H1 (cell line): Measurements from ENCODE around the gene STEAP1B.

Experiments used
- BCL11A ChIP-seq, 2 experiments: IDR thresholded peaks; one replicate each; pipeline ENCODE4 v1.6.1; 2011; ENCODE audit warnings: low read depth in 2 of 2, low read length in 2 of 2, mild to moderate bottlenecking in 2 of 2
- CTCF ChIP-seq, 3 experiments: IDR thresholded peaks; 1 replicate in 2 of 3; 2 replicates in 1 of 3; pipeline versions ENCODE4 v1.5.1 to v1.6.1; 2011; ENCODE audit warnings: low read length in 3 of 3, mild to moderate bottlenecking in 3 of 3, inconsistent platforms in 2 of 3, low read depth in 1 of 3, moderate library complexity in 1 of 3; ENCODE audit not compliant: insufficient read depth in 1 of 3; ENCODE audit errors: control extremely low read depth in 1 of 3
- EP300 ChIP-seq, 2 experiments: IDR thresholded peaks; 1 replicate in 1 of 2; 2 replicates in 1 of 2; pipeline ENCODE4 v1.6.1; 2011 to 2012; ENCODE audit warnings: low read depth in 2 of 2, low read length in 2 of 2, mild to moderate bottlenecking in 2 of 2, borderline replicate concordance in 1 of 2, inconsistent platforms in 1 of 2, moderate library complexity in 1 of 2
- EZH2 ChIP-seq: fragments of 200-600 bp; sonication (generic); IDR thresholded peaks from 2 replicates; pipeline ENCODE4 v1.7.1; 2012; ENCODE audit warnings: low read depth, mild to moderate bottlenecking, moderate library complexity, low read length, inconsistent platforms; ENCODE audit not compliant: severe bottlenecking
- JUND ChIP-seq: IDR thresholded peaks from 2 replicates; pipeline ENCODE4 v1.6.1; 2011; ENCODE audit warnings: mild to moderate bottlenecking, improper control_type of control experiment, low read length
- POLR2A ChIP-seq, 2 experiments: IDR thresholded peaks; 1 replicate in 1 of 2; 2 replicates in 1 of 2; pipeline ENCODE4 v1.6.1; 2011; ENCODE audit warnings: low read depth in 2 of 2, low read length in 2 of 2, mild to moderate bottlenecking in 2 of 2; ENCODE audit errors: control extremely low read depth in 1 of 2
- POLR2AphosphoS5 ChIP-seq: IDR thresholded peaks from 2 replicates; pipeline ENCODE4 v1.6.1; 2011; ENCODE audit warnings: low read depth, low read length
- RAD21 ChIP-seq, 2 experiments: IDR thresholded peaks in 1 of 2; conservative IDR thresholded peaks in 1 of 2; 2 replicates each; pipeline ENCODE4 v1.6.1; 2011; ENCODE audit warnings: low read depth in 2 of 2, low read length in 2 of 2, improper control_type of control experiment in 1 of 2, inconsistent platforms in 1 of 2, mild to moderate bottlenecking in 1 of 2, moderate library complexity in 1 of 2
- RFX5 ChIP-seq: IDR thresholded peaks from 2 replicates; pipeline ENCODE4 v1.6.1; 2011; ENCODE audit warnings: low read depth, low read length, improper control_type of control experiment, borderline replicate concordance
- SP1 ChIP-seq: IDR thresholded peaks from 2 replicates; pipeline ENCODE4 v1.6.1; 2011; ENCODE audit warnings: low read depth, low read length
- TAF1 ChIP-seq: IDR thresholded peaks from 2 replicates; pipeline ENCODE4 v1.6.1; 2011; ENCODE audit warnings: mild to moderate bottlenecking, low read depth, low read length
- TCF12 ChIP-seq: IDR thresholded peaks from 2 replicates; pipeline ENCODE4 v1.6.1; 2011; ENCODE audit warnings: low read depth, mild to moderate bottlenecking, low read length
- ZNF274 ChIP-seq: IDR thresholded peaks from 2 replicates; pipeline ENCODE4 v1.7.0; 2012; ENCODE audit warnings: low read length, borderline replicate concordance; ENCODE audit errors: extremely low read depth

GRCh38 chr7:22445853-22446252 is 54.1 kb downstream of the STEAP1B start:
- no peak for TF ChIP-seq CTCF (IDR thresholded peaks at IDR 0.05; ENCODE audit: control extremely low read depth in 1 of 3, insufficient read depth in 1 of 3, low read depth in 1 of 3, low read length in 3 of 3)
- no peak for TF ChIP-seq SP1
- no peak for TF ChIP-seq EZH2
- no peak for TF ChIP-seq TAF1
- no peak for TF ChIP-seq ZNF274
- no peak for TF ChIP-seq TCF12
- TF ChIP-seq BCL11A (IDR thresholded peaks at IDR 0.05; ENCODE audit: low read depth in 2 of 2, low read length in 2 of 2) = no peak
- no peak for TF ChIP-seq JUND
- TF ChIP-seq EP300 (IDR thresholded peaks at IDR 0.05; ENCODE audit: borderline replicate concordance in 1 of 2, low read depth in 2 of 2, low read length in 2 of 2) = no peak
- no peak for TF ChIP-seq RFX5
- TF ChIP-seq POLR2A (IDR thresholded peaks at IDR 0.05; ENCODE audit: control extremely low read depth in 1 of 2, low read depth in 2 of 2, low read length in 2 of 2) = no peak
- TF ChIP-seq POLR2AphosphoS5 = no peak
- TF ChIP-seq RAD21 (IDR thresholded peaks at IDR 0.05 in 1 of 2, conservative IDR thresholded peaks at IDR 0.05 in 1 of 2; ENCODE audit: low read depth in 2 of 2, low read length in 2 of 2) = no peak
